ENCODE results near the gene USP51. TPM values are rescaled to one million over a fixed set of nuclear protein-coding genes. Genes with fewer than 3 reads are reported as not detected.

The USP51 gene
- 5.3 and 5.8 TPM in 2 replicates for total RNA-seq
- 0.33 and 0.74 TPM in 2 replicates for polyA plus RNA-seq

- H3K9me3 ChIP-seq (ENCODE audit: low read depth) = no peaks in the 10 kb centered on the region
- H3K4me2 ChIP-seq = peak within 1 kb of the TSS; percentile 84
- peaks cover 8% of the 10 kb centered on the region for H3K4me1 ChIP-seq (ENCODE audit: insufficient read depth)
- H3K4me3 ChIP-seq = peak within 1 kb of the TSS; percentile 68
- TF ChIP-seq, protein P1, sequence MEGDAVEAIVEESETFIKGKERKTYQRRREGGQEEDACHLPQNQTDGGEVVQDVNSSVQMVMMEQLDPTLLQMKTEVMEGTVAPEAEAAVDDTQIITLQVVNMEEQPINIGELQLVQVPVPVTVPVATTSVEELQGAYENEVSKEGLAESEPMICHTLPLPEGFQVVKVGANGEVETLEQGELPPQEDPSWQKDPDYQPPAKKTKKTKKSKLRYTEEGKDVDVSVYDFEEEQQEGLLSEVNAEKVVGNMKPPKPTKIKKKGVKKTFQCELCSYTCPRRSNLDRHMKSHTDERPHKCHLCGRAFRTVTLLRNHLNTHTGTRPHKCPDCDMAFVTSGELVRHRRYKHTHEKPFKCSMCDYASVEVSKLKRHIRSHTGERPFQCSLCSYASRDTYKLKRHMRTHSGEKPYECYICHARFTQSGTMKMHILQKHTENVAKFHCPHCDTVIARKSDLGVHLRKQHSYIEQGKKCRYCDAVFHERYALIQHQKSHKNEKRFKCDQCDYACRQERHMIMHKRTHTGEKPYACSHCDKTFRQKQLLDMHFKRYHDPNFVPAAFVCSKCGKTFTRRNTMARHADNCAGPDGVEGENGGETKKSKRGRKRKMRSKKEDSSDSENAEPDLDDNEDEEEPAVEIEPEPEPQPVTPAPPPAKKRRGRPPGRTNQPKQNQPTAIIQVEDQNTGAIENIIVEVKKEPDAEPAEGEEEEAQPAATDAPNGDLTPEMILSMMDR (IDR thresholded peaks at IDR 0.05; ENCODE audit: poor library complexity) = peak; percentile 2
- TF ChIP-seq EZH2 (IDR thresholded peaks at IDR 0.05; ENCODE audit: borderline replicate concordance) = no peak
- WGBS (ENCODE audit: low lambda C conversion rate, missing lambda C conversion rate) = 48% methylated on average over 25 of the region's 34 CpGs
- H3K27ac ChIP-seq = peak within 1 kb of the TSS; percentile 99
- H3K27me3 ChIP-seq = no peaks in the 10 kb centered on the region
- peak; percentile 81 for DNase-seq (ENCODE audit: low spot score)
- H3K79me2 ChIP-seq = no peaks in the 10 kb centered on the region
- H2AFZ ChIP-seq = peak within 1 kb of the TSS; percentile 77
- H3K36me3 ChIP-seq (replicated peaks; ENCODE audit: insufficient read depth, low read depth) = no peaks in the 10 kb centered on the region
- H4K20me1 ChIP-seq (ENCODE audit: insufficient read depth, poor library complexity, severe bottlenecking) = no peaks in the 10 kb centered on the region
- H3K9me2 ChIP-seq (replicated peaks; ENCODE audit: insufficient read depth) = no peaks in the 10 kb centered on the region
Observed at GRCh38 chrX:55489314-55490009, at the start of gene USP51. USP51 (minus strand) TSS chrX:55489848; CDS start chrX:55488939, 909 bp downstream.

GRCh38 chrX:55524487-55524886, 34.8 kb upstream of the USP51 start:
- Histone ChIP-seq H3K4me1 (ENCODE audit: insufficient read depth) (no peaks in the 10 kb centered on the region), H3K9me2 (replicated peaks; ENCODE audit: insufficient read depth) (no peaks in the 10 kb centered on the region), H3K4me3 (no peak overlapping the region), H3K79me2 (no peaks in the 10 kb centered on the region), H2AFZ (no peak overlapping the region), H3K27ac (no peak overlapping the region), H3K4me2 (no peak overlapping the region), H3K27me3 (no peaks in the 10 kb centered on the region), H3K9me3 (ENCODE audit: low read depth) (no peaks in the 10 kb centered on the region), H3K36me3 (replicated peaks; ENCODE audit: insufficient read depth, low read depth) (no peaks in the 10 kb centered on the region), H4K20me1 (ENCODE audit: insufficient read depth, poor library complexity, severe bottlenecking) (no peaks in the 10 kb centered on the region)
- no peak for DNase-seq (ENCODE audit: low spot score)
- WGBS (ENCODE audit: low lambda C conversion rate, missing lambda C conversion rate) = 63% methylated on average over 3 of the region's 3 CpGs
- no peak for TF ChIP-seq EZH2phosphoT487 (IDR thresholded peaks at IDR 0.05; ENCODE audit: low read depth, severe bottlenecking, unreplicated experiment)
- TF ChIP-seq, protein P1 (IDR thresholded peaks at IDR 0.05; ENCODE audit: poor library complexity) = peak; percentile 25

- no peak overlapping the region for H3K4me3 ChIP-seq
- H3K27me3 ChIP-seq = no peaks in the 10 kb centered on the region
- H3K4me2 ChIP-seq = no peak overlapping the region
- H3K4me1 ChIP-seq (ENCODE audit: insufficient read depth) = no peaks in the 10 kb centered on the region
- 53% methylated on average over 1 of the region's 1 CpG for WGBS (ENCODE audit: low lambda C conversion rate, missing lambda C conversion rate)
- no peak overlapping the region for H2AFZ ChIP-seq
- DNase-seq (ENCODE audit: low spot score) = no peak
- no peaks in the 10 kb centered on the region for H3K9me2 ChIP-seq (replicated peaks; ENCODE audit: insufficient read depth)
- no peak overlapping the region for H3K27ac ChIP-seq
- no peaks in the 10 kb centered on the region for H3K9me3 ChIP-seq (ENCODE audit: low read depth)
- H4K20me1 ChIP-seq (ENCODE audit: insufficient read depth, poor library complexity, severe bottlenecking) = no peaks in the 10 kb centered on the region
- H3K79me2 ChIP-seq = no peaks in the 10 kb centered on the region
- TF ChIP-seq EZH2phosphoT487 (IDR thresholded peaks at IDR 0.05; ENCODE audit: low read depth, severe bottlenecking, unreplicated experiment) (no peak), EZH2 (IDR thresholded peaks at IDR 0.05; ENCODE audit: borderline replicate concordance) (no peak)
- TF ChIP-seq, protein P1 (IDR thresholded peaks at IDR 0.05; ENCODE audit: poor library complexity) = no peak
- no peaks in the 10 kb centered on the region for H3K36me3 ChIP-seq (replicated peaks; ENCODE audit: insufficient read depth, low read depth)
Observed at GRCh38 chrX:55523356-55523755, 33.7 kb upstream of the USP51 start.

All from hepatocyte (in vitro differentiated cells).